SK-N-MC (cell line): ENCODE results near the gene RANBP3L.

ENCODE experiments used
- EZH2 ChIP-seq: fragments of 200-600 bp; sonication (generic); IDR thresholded peaks from one replicate; pipeline ENCODE4 v1.6.1; 2017; ENCODE audit warnings: antibody characterized with exemption
- FOXP2 ChIP-seq: optimal IDR thresholded peaks from 2 replicates; pipeline ENCODE3; 2011; ENCODE audit warnings: mild to moderate bottlenecking, moderate library complexity; ENCODE audit not compliant: insufficient read depth; ENCODE audit errors: extremely low read length, control extremely low read depth
- POLR2AphosphoS5 ChIP-seq: IDR thresholded peaks from 2 replicates; pipeline ENCODE4 v1.6.1; 2012; ENCODE audit warnings: mild to moderate bottlenecking, low read depth, low read length, borderline replicate concordance

DNA sequence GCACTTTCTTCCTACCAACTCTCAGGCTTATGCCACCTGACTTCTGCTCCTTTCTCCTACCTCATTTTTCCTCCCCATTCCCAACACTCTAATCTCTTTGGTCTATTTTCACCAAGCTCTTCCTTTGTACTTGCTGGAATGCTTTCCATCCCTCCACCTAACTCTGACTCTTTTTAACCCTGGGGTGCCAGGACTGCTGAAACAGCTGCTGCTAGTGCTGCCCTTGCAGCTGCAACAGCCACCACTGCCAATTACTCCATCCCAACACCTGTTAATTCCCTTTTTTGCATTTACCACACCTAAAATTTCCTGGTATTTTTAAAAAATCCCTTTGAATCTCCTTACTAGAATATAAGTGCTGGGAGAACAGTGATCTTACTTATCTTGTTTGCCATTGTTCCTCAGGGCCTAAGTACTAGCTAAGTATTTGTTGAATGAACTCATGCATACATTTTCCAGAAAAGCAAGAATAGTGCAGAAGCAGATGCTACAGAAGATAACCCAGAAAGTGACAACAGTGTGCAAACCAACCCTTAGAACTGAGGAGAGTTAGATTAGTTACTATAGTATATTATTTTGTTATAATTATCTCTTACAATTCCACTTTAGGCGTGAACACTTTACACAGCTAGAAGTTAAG, 71.4 kb downstream of the RANBP3L start:
- TF ChIP-seq EZH2 (no peak), POLR2AphosphoS5 (no peak), FOXP2 (no peak)
